Peyer's patch (tissue), 4 donors: ENCODE measurements around the gene LTV1. TPM values are rescaled to one million over a fixed set of nuclear protein-coding genes. Genes with fewer than 3 reads are reported as not detected.

Source experiments
- DNase-seq, 3 donors: peaks; one replicate each; pipeline ENCODE4 v3.0.0-alpha.2; 2017 to 2019
- H3K27ac ChIP-seq, 4 donors: fragments of 200-600 bp; sonication (generic); one replicate each; pipeline ENCODE4 v1.5.1; 2016 to 2019
- H3K27me3 ChIP-seq, 2 donors: fragments of 200-600 bp; sonication (generic); one replicate each; pipeline ENCODE4 v1.5.1; 2019
- H3K36me3 ChIP-seq, 3 donors: fragments of 200-600 bp; sonication (generic); one replicate each; pipeline ENCODE4 v1.5.1; 2016 to 2019
- H3K4me1 ChIP-seq, 4 donors: fragments of 200-600 bp; sonication (generic); one replicate each; pipeline ENCODE4 v1.5.1; 2016 to 2019
- H3K4me3 ChIP-seq, 4 donors: fragments of 200-600 bp; sonication (generic); 1 replicate in 3 of 4; 2 replicates in 1 of 4; pipeline ENCODE4 v1.5.1; 2016 to 2019; ENCODE audit warnings: mild to moderate bottlenecking in 1 of 4
- H3K9me3 ChIP-seq, 4 donors: fragments of 200-600 bp; sonication (generic); one replicate each; pipeline ENCODE4 v1.5.1; 2016 to 2019; ENCODE audit warnings: mild to moderate bottlenecking in 1 of 4
- POLR2A ChIP-seq, 2 donors: fragments of 450-650 bp; IDR thresholded peaks; one replicate each; pipeline ENCODE4 v1.5.1; 2017; ENCODE audit warnings: antibody characterized with exemption in 2 of 2, mild to moderate bottlenecking in 2 of 2, moderate library complexity in 2 of 2
- total RNA-seq, 4 donors: library from RNA; depleted of rRNA; stranded (reverse); fragments of >200 nt; gene quantifications; one replicate each; pipeline ENCODE4 v1.1.0, GENCODE V29; 2016
- TF ChIP-seq, protein P1 (sequence below), 6 experiments: fragments of 450-650 bp in 4 of 6; fragments of 200-600 bp in 2 of 6; sonication (generic) in 1 of 6; IDR thresholded peaks; one replicate each; pipeline ENCODE4 v1.5.1; 2017 to 2019; ENCODE audit warnings: antibody characterized with exemption in 6 of 6, mild to moderate bottlenecking in 3 of 6, moderate library complexity in 1 of 6

LTV1 gene
- total RNA-seq, 4 donors from 2014 or later, result 10.7 to 23.9 (median 11.1) TPM

DNA sequence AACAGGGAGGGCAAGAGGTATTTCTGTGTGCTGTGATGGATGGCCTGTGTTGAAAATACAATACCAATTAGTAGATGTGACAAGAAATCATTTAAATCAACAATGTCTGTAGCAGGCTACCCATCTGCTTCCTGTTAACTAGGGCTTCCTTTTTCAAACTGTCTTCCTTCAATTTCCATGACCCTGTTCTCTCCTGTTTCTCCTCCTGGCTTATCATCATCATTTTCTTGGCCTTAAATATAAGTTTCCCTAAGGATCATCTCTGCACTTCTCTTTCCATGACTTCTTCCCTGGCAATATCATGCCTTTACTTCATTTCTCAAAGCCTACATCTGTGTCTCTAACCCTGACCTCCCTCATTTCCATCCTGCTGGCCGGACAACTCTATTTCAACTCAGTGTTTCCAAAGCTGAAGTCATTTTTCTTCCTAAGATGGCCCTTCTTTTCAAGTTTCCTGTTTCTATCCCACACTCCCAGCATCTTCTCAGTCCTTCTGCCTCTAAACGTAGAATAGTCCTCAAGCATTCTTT is 39.3 kb downstream of the LTV1 start:
- no peaks in the 10 kb centered on the region for H3K36me3 ChIP-seq
- no peaks in the 10 kb centered on the region for H3K9me3 ChIP-seq
- H3K4me1 ChIP-seq, result no peaks in the 10 kb centered on the region
- TF ChIP-seq, protein P1, sequence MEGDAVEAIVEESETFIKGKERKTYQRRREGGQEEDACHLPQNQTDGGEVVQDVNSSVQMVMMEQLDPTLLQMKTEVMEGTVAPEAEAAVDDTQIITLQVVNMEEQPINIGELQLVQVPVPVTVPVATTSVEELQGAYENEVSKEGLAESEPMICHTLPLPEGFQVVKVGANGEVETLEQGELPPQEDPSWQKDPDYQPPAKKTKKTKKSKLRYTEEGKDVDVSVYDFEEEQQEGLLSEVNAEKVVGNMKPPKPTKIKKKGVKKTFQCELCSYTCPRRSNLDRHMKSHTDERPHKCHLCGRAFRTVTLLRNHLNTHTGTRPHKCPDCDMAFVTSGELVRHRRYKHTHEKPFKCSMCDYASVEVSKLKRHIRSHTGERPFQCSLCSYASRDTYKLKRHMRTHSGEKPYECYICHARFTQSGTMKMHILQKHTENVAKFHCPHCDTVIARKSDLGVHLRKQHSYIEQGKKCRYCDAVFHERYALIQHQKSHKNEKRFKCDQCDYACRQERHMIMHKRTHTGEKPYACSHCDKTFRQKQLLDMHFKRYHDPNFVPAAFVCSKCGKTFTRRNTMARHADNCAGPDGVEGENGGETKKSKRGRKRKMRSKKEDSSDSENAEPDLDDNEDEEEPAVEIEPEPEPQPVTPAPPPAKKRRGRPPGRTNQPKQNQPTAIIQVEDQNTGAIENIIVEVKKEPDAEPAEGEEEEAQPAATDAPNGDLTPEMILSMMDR (IDR thresholded peaks at IDR 0.05), result no peak
- no peak for TF ChIP-seq POLR2A (IDR thresholded peaks at IDR 0.05)
- no peaks in the 10 kb centered on the region for H3K27me3 ChIP-seq
- DNase-seq, result no peak
- no peak overlapping the region for H3K4me3 ChIP-seq
- no peak overlapping the region for H3K27ac ChIP-seq

DNA sequence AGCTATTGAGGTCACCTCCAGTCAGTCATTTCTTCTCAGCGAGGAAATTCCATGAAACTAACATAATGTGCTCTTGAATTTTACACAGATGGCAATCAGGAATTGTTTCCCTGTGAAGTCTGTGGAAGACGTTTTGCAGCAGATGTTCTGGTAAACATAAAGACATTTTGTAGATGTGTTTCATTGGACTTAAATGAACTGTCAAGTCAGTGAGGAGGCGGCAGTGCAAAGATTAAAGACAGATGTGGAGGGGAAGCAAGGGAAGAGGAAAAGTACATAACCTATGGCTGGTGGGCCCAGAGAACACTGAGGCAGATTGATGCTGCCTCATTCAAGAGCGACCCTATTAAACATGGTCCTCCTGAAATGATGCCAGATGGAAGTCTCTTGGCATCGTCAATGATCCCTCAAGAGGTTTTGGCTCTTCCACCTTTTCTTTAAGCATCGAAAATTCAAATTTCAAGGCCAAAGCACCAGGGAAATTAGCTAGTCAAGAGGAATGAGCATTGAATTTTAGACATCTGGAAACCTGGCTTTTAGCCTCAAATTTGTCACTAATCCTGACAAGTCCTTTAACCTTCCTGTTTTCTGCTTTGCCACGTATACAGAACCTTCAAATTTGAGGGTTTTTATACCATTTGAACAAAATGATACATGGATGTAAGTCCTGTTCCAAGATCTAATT is 41.2 kb downstream of the LTV1 start:
- Histone ChIP-seq H3K27me3 (no peaks in the 10 kb centered on the region), H3K27ac (no peak overlapping the region), H3K4me1 (no peaks in the 10 kb centered on the region), H3K36me3 (no peaks in the 10 kb centered on the region), H3K4me3 (no peak overlapping the region), H3K9me3 (no peaks in the 10 kb centered on the region)
- TF ChIP-seq POLR2A (IDR thresholded peaks at IDR 0.05), result no peak
- TF ChIP-seq, protein P1 (IDR thresholded peaks at IDR 0.05), result no peak
- DNase-seq, result no peak

DNA sequence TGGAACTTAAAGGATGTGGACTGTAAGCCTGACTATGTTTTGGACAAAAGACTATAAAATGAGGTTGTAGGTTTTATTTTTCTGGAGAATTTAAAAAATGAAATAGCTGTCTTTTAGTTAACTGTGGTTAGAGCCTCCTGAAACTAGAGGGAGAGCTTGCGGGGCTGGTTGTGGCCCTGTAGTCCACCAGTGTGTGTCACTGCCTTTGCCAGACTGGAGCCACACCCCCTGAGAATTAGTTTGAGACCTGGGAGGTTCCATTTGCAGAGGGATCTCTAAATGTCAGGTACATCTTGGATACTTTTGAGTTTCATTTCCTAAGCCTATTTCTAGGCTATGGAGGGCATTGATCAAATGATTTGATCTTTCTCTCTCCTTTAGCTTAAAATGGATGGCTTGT is 42.0 kb downstream of the LTV1 start:
- Histone ChIP-seq H3K27me3 (no peaks in the 10 kb centered on the region), H3K9me3 (no peaks in the 10 kb centered on the region), H3K36me3 (no peaks in the 10 kb centered on the region), H3K27ac (no peak overlapping the region), H3K4me3 (no peak overlapping the region), H3K4me1 (no peaks in the 10 kb centered on the region)
- TF ChIP-seq, protein P1 (IDR thresholded peaks at IDR 0.05), result no peak
- TF ChIP-seq POLR2A (IDR thresholded peaks at IDR 0.05), result no peak
- no peak for DNase-seq

DNA sequence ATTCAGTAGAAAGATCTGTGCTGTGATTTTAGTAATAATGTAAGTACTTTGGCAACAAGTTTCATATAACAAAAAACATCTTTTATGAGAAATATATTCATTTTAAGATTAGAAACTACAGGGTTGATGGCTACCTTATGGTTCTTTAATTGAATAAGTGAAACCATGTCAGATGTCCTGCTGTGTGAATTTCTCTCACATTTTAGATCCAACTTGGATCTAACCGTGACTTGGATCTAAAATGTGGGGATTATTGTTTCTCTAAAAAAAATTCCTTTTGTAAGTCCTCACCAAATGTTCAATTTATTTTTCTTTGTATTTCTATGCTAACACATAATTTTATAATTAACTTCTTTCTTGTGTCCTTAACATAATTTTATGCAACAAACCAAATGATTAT is 51.5 kb downstream of the LTV1 start:
- Histone ChIP-seq H3K4me1 (no peaks in the 10 kb centered on the region), H3K9me3 (no peaks in the 10 kb centered on the region), H3K36me3 (no peaks in the 10 kb centered on the region), H3K4me3 (no peak overlapping the region), H3K27ac (no peak overlapping the region), H3K27me3 (no peaks in the 10 kb centered on the region)
- no peak for DNase-seq
- TF ChIP-seq POLR2A (IDR thresholded peaks at IDR 0.05), result no peak
- TF ChIP-seq, protein P1 (IDR thresholded peaks at IDR 0.05), result no peak

DNA sequence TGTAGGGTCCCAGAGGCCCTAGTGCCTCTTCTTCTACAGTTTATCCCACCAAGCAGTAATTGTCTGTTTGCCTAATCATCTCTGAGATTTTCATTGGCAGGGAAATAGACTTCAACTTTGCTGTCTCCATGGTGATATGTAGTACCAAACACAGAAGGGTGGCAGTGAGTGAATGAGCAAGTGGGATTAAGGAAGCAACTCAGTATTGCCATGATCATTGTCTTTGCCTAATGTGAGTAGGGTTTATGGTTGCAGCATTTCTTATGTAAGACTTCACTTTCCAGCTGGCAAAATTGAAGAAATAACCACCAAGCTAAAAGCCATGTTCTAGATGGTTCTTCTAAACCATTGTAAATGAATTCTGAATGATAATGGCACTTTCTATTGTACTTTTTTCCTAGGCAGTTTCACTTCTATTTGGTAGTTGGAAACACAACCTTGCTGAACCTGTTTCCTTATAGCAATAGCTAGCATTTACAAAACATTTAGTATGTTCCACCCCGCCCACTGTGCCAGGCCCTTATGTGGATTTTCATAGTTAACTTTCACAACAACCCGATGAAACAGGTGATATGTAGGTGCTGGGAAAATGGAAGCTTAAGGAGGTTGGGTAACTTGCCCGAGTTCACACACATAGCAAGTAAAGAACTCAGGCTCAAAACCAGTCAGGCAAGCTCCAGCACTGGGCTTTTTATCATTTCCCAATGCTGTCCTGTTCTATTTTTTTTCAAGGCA is 53.2 kb downstream of the LTV1 start:
- no peaks in the 10 kb centered on the region for H3K27me3 ChIP-seq
- H3K4me1 ChIP-seq, result no peaks in the 10 kb centered on the region
- no peak for TF ChIP-seq POLR2A (IDR thresholded peaks at IDR 0.05)
- TF ChIP-seq, protein P1 (IDR thresholded peaks at IDR 0.05), result no peak
- H3K27ac ChIP-seq, result no peak overlapping the region
- no peak for DNase-seq
- H3K4me3 ChIP-seq, result no peak overlapping the region
- no peaks in the 10 kb centered on the region for H3K9me3 ChIP-seq
- no peaks in the 10 kb centered on the region for H3K36me3 ChIP-seq
